T follicular helper cell (primary cell): ENCODE data around the gene NFE2L3.
"Not testable (repeated sequence)": the region's sequence is repeated elsewhere in the genome, so short reads cannot be mapped to it uniquely, and the experiment has no call there.

Source experiments
- DNase-seq: peaks from one replicate; pipeline ENCODE4 v3.0.0-alpha.2; 2020; ENCODE audit warnings: low read depth
- total RNA-seq, 2 experiments: gene quantifications; one replicate each; lab custom pipeline; 2026; lab: John Stamatoyannopoulos, UW

Gene NFE2L3, protein sequence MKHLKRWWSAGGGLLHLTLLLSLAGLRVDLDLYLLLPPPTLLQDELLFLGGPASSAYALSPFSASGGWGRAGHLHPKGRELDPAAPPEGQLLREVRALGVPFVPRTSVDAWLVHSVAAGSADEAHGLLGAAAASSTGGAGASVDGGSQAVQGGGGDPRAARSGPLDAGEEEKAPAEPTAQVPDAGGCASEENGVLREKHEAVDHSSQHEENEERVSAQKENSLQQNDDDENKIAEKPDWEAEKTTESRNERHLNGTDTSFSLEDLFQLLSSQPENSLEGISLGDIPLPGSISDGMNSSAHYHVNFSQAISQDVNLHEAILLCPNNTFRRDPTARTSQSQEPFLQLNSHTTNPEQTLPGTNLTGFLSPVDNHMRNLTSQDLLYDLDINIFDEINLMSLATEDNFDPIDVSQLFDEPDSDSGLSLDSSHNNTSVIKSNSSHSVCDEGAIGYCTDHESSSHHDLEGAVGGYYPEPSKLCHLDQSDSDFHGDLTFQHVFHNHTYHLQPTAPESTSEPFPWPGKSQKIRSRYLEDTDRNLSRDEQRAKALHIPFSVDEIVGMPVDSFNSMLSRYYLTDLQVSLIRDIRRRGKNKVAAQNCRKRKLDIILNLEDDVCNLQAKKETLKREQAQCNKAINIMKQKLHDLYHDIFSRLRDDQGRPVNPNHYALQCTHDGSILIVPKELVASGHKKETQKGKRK
- 19.1 to 158 reads per million in 2 experiments for total RNA-seq

DNA sequence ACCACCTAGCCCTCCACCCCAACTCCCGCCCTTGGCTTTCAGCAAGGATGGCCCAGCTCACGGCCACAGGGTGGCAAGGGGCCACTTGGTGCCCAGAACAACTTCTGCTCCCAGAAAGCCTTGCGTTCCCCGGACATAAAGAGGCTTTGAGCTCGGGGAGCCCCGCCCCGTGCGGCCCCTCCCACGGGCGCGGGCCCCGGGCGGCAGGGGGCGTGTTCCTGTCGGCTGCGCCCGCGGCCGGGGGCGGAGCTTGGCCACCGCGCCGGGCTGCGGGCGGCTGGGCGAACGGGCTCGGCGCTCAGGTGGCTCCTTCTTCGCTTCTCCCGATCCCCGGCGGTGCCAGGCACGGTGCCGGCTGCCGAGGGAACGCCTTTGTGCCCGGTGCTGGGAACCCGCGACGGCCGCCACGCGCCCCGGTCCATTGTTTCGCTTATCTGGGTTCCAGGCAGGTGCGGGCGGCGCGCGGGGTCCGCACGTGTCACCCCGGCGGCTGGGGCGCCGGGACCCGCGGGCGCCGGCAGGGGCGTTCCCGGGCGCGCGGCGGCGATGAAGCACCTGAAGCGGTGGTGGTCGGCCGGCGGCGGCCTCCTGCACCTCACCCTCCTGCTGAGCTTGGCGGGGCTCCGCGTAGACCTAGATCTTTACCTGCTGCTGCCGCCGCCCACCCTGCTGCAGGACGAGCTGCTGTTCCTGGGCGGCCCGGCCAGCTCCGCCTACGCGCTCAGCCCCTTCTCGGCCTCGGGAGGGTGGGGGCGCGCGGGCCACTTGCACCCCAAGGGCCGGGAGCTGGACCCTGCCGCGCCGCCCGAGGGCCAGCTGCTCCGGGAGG lies at the start of gene NFE2L3:
Gene NFE2L3, plus strand, starts transcription at position 246 of the 829 bp plus-strand sequence. Its CDS starts 301 bp downstream, at position 547.
- DNase-seq, result peak; percentile 64

DNA sequence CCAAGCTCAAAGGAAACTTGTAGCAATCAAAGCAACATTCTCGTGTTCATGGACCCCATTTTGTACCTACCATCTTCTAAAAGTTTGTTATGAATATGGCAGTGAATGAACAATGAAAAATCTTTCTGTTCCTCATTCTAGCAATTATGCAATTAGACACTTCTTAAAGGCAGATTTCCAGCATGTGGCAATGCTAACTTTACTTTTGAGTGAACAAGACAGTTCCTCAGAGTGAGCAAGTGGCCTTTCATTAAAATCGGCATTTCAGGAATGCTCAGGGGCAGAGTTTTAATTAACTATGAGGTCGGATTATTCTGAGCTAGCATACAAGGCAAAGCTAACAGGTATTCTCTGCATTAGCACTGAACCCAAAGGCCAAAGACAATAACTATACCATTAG lies 48.4 kb upstream of the NFE2L3 start:
- DNase-seq, result no peak

DNA sequence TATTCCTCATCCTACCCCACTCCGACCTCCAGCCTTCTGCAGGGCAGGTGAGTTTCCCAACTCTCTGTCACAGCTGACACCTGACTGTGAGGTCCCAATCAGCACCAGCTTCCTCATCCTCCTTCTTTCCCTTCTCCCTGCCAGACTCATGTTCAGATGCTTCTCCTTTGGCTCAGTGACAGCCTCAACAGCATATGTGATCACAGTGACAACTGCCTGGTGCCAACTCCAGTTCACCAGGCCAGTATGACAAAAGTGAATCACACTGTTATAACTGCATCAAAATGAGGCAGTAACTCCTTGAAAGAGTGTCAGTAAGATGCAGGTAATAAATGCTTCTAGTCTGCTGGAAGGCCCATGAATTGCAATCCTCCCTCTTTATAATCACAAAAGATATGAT lies 46.8 kb upstream of the NFE2L3 start:
- no peak for DNase-seq

DNA sequence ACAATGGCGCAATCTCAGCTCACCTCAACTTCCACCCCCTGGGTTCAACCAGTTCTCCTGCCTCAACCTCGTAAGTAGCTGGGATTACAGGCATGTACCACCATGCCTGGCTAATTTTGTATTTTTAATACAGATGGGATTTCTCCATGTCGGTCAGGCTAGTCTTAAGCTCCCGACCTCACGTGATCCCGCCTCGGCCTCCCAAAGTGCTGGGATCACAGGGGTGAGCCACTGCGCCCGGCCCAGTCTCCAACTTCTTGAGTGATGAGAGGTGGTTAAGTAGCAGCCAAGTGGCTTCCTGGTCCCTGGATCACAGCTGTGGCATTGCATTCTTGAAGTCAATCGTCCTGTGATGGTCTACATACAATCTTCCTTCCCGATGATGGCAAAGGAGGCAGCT lies 46.1 kb upstream of the NFE2L3 start:
- no peak for DNase-seq

DNA sequence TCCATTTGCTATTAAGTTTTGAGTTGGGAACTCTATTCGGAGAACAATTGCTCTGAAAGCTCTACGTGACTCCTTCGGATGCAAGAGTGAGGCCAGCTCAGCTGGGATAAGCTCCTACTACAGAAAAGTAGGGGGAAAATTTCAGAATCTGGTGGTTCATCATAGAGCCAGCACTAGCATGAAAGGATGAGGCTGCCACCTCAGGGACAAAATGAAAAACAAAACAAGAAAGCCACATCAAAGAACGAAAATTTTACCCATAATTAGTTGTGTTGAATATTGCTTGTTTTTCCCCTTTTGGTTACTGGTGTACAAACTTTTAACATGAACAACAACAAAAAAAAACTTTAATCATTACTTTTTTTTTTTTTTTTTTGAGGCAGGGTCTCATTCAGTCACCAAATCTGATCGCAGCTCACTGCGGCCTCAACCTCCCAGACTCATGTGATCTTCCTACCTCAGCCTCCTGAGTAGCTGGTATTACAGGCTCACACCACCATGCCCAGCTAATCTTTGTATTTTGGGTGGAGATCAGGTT lies 39.7 kb upstream of the NFE2L3 start:
- DNase-seq, result no peak

DNA sequence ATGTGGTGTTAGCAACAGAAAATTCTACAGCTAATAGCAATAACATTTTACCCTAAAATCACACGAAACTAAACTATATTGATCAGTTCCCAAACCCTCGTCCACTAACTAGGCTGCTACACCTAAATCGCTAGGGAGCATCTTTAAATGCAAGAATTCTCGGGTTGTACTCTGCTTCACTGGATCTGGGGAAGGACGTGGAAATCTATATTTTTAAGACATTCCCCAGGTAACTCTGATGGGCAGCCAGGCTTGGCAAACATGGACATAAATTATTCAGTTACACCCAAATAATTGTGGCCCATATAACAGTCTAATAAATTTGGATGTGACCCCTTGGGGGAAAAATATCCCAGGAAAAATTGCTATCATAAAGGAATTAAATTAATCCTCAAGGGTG lies 36.3 kb upstream of the NFE2L3 start:
- DNase-seq, result no peak

DNA sequence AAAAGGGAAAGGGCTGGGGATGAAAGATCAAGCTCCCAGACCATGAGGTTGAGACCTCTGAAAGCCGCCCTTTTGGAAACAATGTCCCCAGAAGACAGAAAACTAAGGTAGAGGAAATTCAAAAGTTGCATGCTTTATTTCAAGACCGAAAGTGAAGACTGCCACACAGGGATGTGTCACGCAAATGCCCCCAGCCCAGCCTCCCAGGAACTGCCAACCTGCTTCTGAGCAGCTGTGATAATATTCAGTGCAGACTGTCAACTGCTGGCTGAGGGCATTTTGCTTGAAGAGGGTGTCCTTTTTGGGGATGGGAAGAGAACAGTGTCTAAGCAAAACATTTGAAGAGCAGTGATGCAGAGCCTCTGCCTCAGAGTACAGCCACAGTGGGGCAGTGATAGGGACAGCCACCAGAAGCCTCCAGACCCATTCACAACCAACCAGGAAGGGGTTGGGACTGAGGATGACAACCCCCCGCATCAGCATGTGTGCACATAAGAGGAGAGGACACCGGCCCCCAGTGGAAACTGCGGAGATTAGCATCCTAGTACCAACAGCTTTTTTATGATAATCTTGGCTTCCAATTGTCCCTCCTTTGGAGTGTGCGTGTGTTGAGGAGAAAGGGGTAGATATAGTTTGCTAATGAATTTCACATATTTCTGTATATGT lies 34.7 kb upstream of the NFE2L3 start:
- no peak for DNase-seq

DNA sequence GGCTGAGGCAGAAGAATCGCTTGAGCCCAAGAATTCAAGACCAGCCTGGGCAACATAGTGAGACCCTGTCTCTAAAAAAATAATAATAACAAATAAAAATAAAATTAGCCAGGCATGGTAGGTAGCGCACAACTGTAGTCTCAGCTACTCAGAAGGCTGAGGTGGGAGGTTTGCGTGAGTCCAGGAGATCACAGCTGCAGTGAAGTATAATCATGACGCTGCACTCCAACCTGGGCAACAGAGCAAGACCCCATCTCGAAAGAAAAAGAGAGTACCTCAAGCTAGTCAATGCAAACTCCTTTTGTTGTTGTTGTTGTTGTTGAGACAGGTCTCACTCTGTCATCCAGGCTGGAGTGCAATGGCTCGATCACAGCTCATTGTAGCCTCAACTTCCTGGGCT lies 34.0 kb upstream of the NFE2L3 start:
- DNase-seq, result no peak

DNA sequence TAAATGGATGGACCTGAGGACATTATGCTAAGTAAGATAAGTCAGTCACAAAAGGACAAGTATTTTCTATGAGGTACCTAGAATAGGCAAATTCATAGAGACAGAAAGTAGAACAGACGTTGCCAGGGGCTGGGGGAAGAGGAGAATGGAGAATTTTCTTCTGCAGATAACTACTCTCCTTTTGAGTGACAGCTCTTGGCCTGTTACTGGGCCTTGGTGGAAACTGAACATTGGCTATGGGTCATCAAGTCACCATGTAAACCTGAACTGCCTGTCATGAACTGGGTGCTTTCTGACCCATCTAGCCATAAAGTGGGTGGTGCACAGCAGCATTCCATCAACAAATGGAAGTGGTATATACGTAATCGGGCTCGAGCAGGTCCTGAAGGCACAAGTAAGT lies 29.3 kb upstream of the NFE2L3 start:
- no peak for DNase-seq

DNA sequence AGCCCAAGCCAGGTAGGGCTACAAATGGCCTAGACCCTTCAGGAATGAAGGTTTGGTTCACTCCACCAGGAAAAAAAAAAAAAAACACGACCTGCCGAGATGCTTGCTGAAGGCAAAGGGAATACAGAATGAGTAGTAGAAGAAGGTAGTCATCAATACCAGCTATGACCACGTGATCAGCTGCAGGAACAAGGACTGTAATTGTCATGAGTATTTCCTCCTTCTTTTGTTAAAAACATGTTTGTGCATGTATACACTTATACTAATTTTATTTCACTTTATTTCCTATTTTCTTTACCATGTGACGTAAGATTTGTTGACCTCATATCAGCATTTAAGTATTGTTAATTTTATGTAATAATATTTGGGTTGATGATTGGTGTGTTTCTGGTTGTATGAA lies 27.2 kb upstream of the NFE2L3 start:
- DNase-seq, result not testable (repeated sequence)

DNA sequence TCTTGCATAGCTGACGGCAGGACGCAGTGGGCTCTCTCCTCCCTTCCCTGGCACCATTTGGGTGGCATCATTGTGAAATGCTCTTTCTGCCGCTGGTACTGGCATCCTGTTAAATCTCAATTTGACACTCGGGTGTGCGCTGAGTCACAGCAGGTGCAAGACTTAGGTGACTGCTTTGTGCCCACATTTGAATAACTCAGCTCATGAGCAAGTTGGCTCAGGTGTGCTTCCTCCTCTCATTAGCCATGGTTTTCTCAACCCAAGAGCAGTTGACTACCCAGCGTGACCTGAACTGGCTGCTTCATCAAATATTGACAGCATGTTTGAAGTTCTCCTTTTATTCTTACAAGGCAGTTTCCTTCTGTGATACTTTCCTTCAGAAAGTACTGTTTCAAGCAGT lies 24.6 kb upstream of the NFE2L3 start:
- DNase-seq, result no peak

DNA sequence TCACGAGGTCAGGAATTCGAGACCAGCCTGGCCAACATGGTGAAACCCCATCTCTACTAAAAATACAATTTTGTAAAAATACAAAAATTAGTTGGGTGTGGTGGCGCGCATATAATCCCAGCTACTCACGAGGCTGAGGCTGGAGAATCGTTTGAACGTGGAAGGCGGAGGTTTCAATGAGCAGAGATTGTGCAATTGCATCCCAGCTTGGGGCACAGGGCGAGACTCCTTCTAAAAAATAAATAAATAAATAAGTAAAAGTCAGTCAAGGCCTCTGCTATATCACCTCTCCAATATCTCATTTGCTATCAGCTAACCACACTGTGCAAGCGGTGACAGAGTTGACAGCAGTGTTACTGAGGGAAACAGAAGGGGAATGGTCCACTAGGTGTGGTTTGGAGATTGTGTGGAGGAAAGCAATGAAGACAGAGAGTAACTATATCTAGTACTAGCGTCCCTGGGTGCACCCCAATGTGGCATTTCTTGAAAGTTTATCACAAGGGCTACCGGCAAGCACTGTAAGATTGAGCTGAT lies 20.9 kb upstream of the NFE2L3 start:
- no peak for DNase-seq

DNA sequence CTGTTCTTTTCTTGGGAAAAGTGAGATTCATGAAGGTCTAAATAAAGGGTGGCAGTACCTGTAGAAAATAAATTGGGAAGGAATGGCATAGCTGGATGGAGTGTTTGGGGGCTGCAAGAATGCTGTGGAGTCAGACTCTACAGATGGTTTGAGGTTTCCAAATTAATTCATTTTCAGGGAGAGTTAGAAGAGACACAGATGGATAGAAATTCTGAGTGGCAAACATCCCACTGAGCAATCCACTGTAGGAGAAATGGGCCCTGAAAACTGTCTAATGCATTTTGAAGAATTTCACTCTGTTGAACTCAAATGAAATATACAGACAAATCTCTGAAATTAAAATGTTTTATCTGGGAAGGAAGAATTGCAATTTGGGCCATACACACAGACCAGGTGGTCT lies 16.9 kb upstream of the NFE2L3 start:
- no peak for DNase-seq

DNA sequence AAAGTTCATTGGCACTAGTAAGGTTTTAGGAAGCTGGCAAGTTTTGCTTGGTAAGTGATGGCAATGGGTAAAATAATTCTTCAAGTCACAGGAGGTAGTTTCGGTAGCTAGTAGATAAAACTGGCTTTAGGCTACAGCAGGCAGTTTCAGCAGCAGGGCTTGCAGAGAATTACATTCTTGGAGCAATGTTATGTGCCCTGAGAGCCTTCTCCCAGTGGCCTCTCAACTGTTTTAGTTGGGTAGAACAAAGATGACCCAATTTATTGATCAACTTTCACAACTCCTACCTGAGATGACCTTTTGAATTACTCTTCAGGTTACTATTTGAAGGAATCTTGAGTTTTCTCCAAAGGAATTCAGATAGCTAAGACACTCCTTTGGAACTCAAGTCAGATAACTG lies 16.4 kb upstream of the NFE2L3 start:
- DNase-seq, result no peak

DNA sequence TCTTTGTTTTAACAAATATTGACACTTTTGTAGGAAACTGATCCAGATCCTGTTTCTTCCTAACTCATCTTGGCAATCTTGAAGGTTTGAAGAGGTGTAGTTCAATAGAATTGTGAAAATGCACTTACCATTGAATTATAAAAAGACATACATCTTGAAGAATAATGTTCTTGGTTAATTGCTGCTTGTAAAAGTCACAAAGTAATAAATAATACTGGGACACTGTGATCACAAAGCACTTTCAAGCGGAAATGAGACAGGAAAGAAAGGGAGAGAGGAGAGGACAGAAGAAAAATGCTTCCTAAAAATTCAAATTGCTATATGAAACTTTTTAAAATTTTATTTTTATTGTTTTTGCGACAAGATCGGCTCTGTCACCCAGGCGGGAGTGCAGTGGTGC lies 15.2 kb upstream of the NFE2L3 start:
- no peak for DNase-seq

DNA sequence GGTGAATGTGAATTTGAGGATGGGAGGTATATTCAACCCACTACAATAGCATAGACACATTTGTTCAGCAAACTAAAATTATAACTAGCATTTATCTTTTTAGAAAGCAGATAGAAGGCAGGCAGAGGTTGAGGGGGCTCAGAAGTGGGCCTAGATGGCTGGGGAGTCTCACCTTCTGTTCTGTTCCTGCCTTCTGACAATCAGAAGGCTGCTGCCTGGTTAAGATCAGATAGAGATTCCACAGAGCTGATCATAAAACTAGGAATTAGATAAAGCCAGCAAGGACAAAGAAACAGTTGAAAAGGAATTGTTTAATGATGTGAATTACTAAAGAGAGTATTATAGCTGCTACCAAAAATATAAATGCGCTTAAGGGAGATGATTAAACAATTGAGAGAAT lies 11.6 kb upstream of the NFE2L3 start:
- DNase-seq, result no peak

DNA sequence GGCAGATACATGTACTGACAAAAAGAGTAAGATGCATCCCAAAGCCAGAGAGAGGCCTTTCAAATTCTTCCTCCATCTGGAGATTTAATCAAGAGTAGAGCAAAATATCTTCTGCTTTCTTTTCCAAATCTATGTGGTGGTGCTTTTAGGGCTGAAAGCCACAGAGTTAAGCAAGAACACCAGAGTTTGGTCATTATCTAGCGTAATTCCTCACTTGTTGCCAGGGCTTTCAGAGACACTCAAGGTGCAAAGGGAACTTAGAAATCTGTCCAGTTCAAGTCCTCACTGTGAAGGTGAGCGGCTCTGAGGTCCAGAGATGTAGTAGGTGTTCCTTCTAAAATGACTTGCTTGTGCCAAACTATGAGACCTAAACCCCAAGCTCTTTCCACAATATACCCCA lies 10.9 kb upstream of the NFE2L3 start:
- DNase-seq, result no peak

DNA sequence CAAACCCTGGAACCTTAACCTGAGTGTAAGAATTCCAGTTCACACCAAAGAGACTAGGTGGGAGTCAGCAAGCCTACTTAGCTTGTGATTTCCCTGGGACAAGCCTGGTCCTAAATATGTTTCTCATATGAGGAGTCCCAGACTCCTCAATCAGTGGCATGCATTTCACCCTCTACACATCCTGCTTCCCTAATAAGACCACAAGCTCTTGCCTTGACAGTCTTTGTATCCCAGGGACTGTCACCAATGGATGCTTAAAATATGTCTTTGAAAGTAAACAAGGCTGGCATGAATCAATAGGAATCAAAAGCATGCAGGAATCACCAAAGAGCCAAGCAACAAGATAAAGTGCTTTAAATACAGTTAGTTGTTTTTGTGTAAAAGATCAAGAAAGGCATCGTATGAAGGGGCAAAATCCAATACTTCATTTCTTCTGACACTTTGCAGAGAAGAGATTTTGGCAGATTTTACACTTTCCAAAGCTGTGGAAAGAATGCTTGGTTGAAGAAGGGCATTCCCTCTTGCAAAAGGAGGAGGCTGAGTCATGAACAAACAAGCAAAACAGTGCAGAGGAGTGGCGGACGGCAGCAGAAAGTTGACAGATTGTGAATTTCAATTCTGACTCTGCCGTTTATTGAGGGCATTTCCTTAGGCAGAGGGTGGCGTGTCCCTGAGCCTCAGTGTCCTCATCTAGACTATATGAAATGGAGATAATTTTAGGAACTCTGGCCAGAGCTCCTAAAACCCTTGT lies 8.5 kb upstream of the NFE2L3 start:
- no peak for DNase-seq

DNA sequence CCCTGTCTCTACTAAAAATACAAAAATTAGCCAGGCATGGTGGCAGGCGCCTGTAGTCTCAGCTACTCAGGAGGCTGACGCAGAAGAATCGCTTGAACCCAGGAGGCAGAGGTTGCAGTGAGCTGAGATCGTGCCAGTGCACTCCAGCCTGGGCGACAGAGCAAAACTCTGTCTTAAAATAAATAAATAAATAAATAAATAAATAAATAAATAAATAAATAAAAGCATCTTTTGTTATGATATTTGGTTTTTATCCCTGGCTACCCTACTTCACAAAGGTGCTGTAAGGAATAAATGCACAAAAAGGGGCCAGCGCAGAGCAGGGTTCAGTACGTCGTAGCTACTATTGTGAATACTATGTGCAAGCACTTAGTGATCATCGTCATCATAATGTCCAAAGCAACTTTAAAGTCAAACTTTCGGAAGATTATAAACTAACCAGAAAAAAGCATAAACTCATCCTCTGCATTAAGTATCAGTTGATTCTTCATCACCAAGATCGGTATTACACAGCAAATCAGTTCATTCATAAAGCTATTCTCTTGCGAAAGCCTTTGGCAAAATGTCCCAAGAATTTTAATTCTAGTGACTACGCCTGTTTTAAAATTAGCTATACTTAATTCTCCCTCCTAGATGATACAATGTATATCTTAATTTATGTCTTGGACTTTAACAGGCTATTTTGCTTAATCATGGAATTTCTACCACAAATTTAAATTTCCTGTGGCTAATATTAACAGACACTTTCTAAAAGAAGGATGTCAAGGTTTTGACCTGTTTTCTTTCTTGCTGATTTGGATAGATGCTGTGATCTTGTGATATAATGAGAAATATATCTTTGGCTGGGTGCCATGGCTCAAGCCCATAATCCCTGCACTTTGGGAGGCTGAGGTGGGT lies 7.6 kb upstream of the NFE2L3 start:
- no peak for DNase-seq

DNA sequence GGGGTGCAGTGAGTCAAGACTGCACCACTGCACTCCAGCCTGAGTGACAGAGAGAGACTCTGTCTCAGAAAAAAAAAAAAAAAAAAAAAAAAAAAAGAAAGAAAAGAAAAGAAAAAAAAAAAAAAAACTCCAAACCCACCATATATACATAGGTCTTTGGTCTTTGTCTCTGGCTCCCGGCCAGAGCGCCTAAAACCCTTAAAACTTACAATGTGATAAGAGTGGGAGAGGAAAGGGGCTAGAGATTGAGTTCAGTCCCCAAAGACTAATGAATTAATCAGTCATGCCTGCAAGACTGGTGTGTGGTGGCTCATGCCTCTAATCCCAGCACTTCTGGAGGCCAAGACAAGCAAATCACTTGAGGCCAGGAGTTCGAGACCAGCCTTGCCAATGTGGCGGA lies 6.8 kb upstream of the NFE2L3 start:
- DNase-seq, result no peak
